Measurements from ENCODE around the gene MYRIP.

DNA sequence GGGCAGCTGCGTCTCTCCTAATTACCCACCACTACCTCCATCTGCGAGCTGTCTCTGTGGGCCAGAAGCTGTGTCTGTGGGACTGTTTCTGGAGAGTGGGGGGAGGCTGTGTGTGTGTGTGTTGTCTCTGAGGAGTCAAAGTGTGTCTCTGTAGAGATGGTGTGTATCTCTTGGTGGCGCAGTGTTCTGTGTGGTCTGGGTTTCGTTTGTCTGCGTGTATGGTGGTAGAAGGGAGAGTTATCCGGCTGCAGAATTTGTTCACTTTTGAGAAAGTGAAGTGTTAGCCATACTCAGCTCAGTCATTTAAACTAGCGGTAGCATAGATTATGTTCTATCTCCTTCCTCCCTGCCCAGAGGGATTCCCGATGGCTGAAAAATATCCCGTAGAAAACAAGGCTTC, 2.2 kb downstream of the MYRIP start:
- TF ChIP-seq, protein P1, sequence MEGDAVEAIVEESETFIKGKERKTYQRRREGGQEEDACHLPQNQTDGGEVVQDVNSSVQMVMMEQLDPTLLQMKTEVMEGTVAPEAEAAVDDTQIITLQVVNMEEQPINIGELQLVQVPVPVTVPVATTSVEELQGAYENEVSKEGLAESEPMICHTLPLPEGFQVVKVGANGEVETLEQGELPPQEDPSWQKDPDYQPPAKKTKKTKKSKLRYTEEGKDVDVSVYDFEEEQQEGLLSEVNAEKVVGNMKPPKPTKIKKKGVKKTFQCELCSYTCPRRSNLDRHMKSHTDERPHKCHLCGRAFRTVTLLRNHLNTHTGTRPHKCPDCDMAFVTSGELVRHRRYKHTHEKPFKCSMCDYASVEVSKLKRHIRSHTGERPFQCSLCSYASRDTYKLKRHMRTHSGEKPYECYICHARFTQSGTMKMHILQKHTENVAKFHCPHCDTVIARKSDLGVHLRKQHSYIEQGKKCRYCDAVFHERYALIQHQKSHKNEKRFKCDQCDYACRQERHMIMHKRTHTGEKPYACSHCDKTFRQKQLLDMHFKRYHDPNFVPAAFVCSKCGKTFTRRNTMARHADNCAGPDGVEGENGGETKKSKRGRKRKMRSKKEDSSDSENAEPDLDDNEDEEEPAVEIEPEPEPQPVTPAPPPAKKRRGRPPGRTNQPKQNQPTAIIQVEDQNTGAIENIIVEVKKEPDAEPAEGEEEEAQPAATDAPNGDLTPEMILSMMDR (IDR thresholded peaks at IDR 0.05) = no peak
- TF ChIP-seq POLR2A (IDR thresholded peaks at IDR 0.05) = no peak

Measured in testis (tissue), 2 donors.